Measurements from ENCODE around the gene FFAR2. TPM values are rescaled to one million over a fixed set of nuclear protein-coding genes. Genes with fewer than 3 reads are reported as not detected.

Gene FFAR2
- total RNA-seq, 1 experiment from 2014 or later: not detected

DNA sequence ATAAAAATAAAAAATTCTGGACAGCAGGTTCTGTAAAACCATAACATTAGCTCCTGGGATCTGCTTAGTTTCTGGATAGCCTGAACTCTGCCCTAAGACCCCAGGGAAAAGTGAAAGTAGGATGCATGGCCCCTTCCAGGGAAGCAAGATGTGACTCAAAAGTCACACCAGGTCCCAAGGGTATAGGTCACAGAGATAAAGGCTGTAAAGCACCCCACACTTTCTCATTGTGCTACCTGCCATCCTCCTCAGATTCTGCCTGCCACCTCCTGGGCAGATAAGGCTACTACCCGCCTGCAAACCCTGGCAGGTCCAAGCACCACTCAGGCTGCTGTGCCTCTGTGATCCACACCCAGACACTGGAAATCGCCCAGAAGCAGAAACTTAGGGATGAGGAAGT lies 20.6 kb downstream of the FFAR2 start:
- no peaks in the 10 kb centered on the region for H3K36me3 ChIP-seq (ENCODE audit: control insufficient read depth in 1 of 2, insufficient read depth in 2 of 2, low read length in 2 of 2)
- H3K9me3 ChIP-seq (ENCODE audit: control insufficient read depth in 1 of 2, insufficient read depth in 1 of 2, low read depth in 1 of 2, low read length in 2 of 2): no peaks in the 10 kb centered on the region
- no peak overlapping the region for H3K4me3 ChIP-seq (replicated peaks in 1 of 2; ENCODE audit: low read depth in 1 of 2, low read length in 2 of 2)
- BruUV-seq (replicated peaks): no TSS peak
- H3K27me3 ChIP-seq (ENCODE audit: insufficient read depth, low read length): no peaks in the 10 kb centered on the region
- no peak overlapping the region for H3K9ac ChIP-seq (ENCODE audit: low read length)
- no peak for TF ChIP-seq SRF (IDR thresholded peaks at IDR 0.05; ENCODE audit: low read depth)
- peak; percentile 88 for TF ChIP-seq RAD21 (IDR thresholded peaks at IDR 0.05; ENCODE audit: low read depth)
- TF ChIP-seq, protein P1, sequence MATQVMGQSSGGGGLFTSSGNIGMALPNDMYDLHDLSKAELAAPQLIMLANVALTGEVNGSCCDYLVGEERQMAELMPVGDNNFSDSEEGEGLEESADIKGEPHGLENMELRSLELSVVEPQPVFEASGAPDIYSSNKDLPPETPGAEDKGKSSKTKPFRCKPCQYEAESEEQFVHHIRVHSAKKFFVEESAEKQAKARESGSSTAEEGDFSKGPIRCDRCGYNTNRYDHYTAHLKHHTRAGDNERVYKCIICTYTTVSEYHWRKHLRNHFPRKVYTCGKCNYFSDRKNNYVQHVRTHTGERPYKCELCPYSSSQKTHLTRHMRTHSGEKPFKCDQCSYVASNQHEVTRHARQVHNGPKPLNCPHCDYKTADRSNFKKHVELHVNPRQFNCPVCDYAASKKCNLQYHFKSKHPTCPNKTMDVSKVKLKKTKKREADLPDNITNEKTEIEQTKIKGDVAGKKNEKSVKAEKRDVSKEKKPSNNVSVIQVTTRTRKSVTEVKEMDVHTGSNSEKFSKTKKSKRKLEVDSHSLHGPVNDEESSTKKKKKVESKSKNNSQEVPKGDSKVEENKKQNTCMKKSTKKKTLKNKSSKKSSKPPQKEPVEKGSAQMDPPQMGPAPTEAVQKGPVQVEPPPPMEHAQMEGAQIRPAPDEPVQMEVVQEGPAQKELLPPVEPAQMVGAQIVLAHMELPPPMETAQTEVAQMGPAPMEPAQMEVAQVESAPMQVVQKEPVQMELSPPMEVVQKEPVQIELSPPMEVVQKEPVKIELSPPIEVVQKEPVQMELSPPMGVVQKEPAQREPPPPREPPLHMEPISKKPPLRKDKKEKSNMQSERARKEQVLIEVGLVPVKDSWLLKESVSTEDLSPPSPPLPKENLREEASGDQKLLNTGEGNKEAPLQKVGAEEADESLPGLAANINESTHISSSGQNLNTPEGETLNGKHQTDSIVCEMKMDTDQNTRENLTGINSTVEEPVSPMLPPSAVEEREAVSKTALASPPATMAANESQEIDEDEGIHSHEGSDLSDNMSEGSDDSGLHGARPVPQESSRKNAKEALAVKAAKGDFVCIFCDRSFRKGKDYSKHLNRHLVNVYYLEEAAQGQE (IDR thresholded peaks at IDR 0.05; ENCODE audit: low read depth): no peak
- TF ChIP-seq, protein P2, sequence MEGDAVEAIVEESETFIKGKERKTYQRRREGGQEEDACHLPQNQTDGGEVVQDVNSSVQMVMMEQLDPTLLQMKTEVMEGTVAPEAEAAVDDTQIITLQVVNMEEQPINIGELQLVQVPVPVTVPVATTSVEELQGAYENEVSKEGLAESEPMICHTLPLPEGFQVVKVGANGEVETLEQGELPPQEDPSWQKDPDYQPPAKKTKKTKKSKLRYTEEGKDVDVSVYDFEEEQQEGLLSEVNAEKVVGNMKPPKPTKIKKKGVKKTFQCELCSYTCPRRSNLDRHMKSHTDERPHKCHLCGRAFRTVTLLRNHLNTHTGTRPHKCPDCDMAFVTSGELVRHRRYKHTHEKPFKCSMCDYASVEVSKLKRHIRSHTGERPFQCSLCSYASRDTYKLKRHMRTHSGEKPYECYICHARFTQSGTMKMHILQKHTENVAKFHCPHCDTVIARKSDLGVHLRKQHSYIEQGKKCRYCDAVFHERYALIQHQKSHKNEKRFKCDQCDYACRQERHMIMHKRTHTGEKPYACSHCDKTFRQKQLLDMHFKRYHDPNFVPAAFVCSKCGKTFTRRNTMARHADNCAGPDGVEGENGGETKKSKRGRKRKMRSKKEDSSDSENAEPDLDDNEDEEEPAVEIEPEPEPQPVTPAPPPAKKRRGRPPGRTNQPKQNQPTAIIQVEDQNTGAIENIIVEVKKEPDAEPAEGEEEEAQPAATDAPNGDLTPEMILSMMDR (IDR thresholded peaks at IDR 0.05 in 2 of 3, conservative IDR thresholded peaks at IDR 0.05 in 1 of 3; ENCODE audit: borderline replicate concordance in 1 of 3, insufficient read depth in 1 of 3, low read depth in 2 of 3, low read length in 2 of 3): peak; percentile 71 to 82 (median 79)
- H2AFZ ChIP-seq (ENCODE audit: low read depth, low read length, poor library complexity, severe bottlenecking): no peak overlapping the region
- ATAC-seq: peak; percentile 100
- intact Hi-C loops (cut with micrococcal nuclease): loop anchor here (1.0 kb wide), 1 partner anchor 116 kb away; no protein-coding TSS in a partner anchor
- DNase-seq (ENCODE audit: low read depth, low spot score): peak; percentile 22
- H3K79me2 ChIP-seq (ENCODE audit: insufficient read depth, low read length): no peaks in the 10 kb centered on the region
- no peaks in the 10 kb centered on the region for H3K4me1 ChIP-seq (ENCODE audit: control insufficient read depth in 1 of 2, insufficient read depth in 2 of 2, low read length in 2 of 2)
- ChIA-PET POLR2A (interaction anchor here (1.2 kb wide), 1 partner anchor 26 kb away, joined by 3 read pairs; no protein-coding TSS in a partner anchor), RAD21 (ENCODE audit: low non-redundant PET in 1 of 2, low total read pairs in 2 of 2, uncharacterized antibody in 2 of 2, unreplicated experiment in 2 of 2) (interaction anchor here (0.9 to 2.2 kb wide), 4 partner anchors 48 to 124 kb away, joined by 3 to 11 read pairs (median 5); no protein-coding TSS in a partner anchor), CTCF (interaction anchor here (1.1 to 4.1 kb wide), 5 partner anchors 26 to 115 kb away, joined by 3 to 43 read pairs (median 4); no protein-coding TSS in a partner anchor)
- H4K20me1 ChIP-seq (ENCODE audit: insufficient read depth): no peaks in the 10 kb centered on the region
- H3K27ac ChIP-seq (ENCODE audit: low read depth, low read length): no peak overlapping the region
- no peak overlapping the region for H3K4me2 ChIP-seq (ENCODE audit: low read length)
- H3K9me2 ChIP-seq (ENCODE audit: insufficient read depth): no peaks in the 10 kb centered on the region
